NCI-H1417 (cell line): Measurements from ENCODE around the gene CELA3B.
A peak's percentile ranks its signal among the peaks of the same experiment; 100 is the strongest.
"Not testable (repeated sequence)": the region's sequence is repeated elsewhere in the genome, so short reads cannot be mapped to it uniquely, and the experiment has no call there.

Experiments used
- DNase-seq, 3 experiments: peaks; one replicate each; lab custom pipeline; 2025; lab: John Stamatoyannopoulos, UW

Gene CELA3B

GRCh38 chr1:21944733-21945073 is 32.1 kb upstream of the CELA3B start:
- no peak for DNase-seq

- DNase-seq = peak in 1 of 3 experiments; percentile 31
Observed at GRCh38 chr1:21946836-21947587, 29.8 kb upstream of the CELA3B start.

GRCh38 chr1:21950734-21951133 is 26.1 kb upstream of the CELA3B start:
- no peak for DNase-seq

- no peak for DNase-seq
Observed at GRCh38 chr1:21951226-21951870, 25.5 kb upstream of the CELA3B start.

- DNase-seq = no peak
Observed at GRCh38 chr1:21952786-21953520, 23.9 kb upstream of the CELA3B start.

- no peak for DNase-seq
Observed at GRCh38 chr1:21955058-21955457, 21.8 kb upstream of the CELA3B start.

- DNase-seq = no peak
Observed at GRCh38 chr1:21955501-21956281, 21.1 kb upstream of the CELA3B start.

GRCh38 chr1:21956720-21957552 is 19.9 kb upstream of the CELA3B start:
- peak in 2 of 3 experiments; percentile 28 to 62 for DNase-seq

GRCh38 chr1:21961337-21961736 is 15.5 kb upstream of the CELA3B start:
- no peak for DNase-seq

GRCh38 chr1:21961799-21962198 is 15.0 kb upstream of the CELA3B start:
- no peak for DNase-seq

- peak; percentile 66 to 85 (median 84) for DNase-seq
Observed at GRCh38 chr1:21963477-21964217, 13.2 kb upstream of the CELA3B start.

- no peak for DNase-seq
Observed at GRCh38 chr1:21966247-21967000, 10.4 kb upstream of the CELA3B start.

GRCh38 chr1:21967216-21967615 is 9.6 kb upstream of the CELA3B start:
- not testable (repeated sequence) for DNase-seq

GRCh38 chr1:21969066-21969465 is 7.8 kb upstream of the CELA3B start:
- DNase-seq = not testable (repeated sequence)

- DNase-seq = not testable (repeated sequence)
Observed at GRCh38 chr1:21970523-21970922, 6.3 kb upstream of the CELA3B start.

- DNase-seq = peak in 1 of 3 experiments; percentile 9
Observed at GRCh38 chr1:21972973-21973441, 3.8 kb upstream of the CELA3B start.

GRCh38 chr1:21973948-21974347 is 2.9 kb upstream of the CELA3B start:
- DNase-seq = peak in 1 of 3 experiments; percentile 53

- DNase-seq = peak; percentile 44 to 86 (median 76)
Observed at GRCh38 chr1:21974699-21975098, 2.1 kb upstream of the CELA3B start.

- DNase-seq = not testable (repeated sequence)
Observed at GRCh38 chr1:21975296-21975695, 1.5 kb upstream of the CELA3B start.

GRCh38 chr1:21978209-21978608 is 1.4 kb downstream of the CELA3B start:
- DNase-seq = not testable (repeated sequence)
